ENCODE measurements around the gene ATAT1. TPM values are rescaled to one million over a fixed set of nuclear protein-coding genes. Genes with fewer than 3 reads are reported as not detected.
A peak's percentile ranks its signal among the peaks of the same experiment; 100 is the strongest.
"Not testable (repeated sequence)": the region's sequence is repeated elsewhere in the genome, so short reads cannot be mapped to it uniquely, and the experiment has no call there.

Gene ATAT1
- total RNA-seq, 1 donor from 2014 or later: 13.3 TPM

DNA sequence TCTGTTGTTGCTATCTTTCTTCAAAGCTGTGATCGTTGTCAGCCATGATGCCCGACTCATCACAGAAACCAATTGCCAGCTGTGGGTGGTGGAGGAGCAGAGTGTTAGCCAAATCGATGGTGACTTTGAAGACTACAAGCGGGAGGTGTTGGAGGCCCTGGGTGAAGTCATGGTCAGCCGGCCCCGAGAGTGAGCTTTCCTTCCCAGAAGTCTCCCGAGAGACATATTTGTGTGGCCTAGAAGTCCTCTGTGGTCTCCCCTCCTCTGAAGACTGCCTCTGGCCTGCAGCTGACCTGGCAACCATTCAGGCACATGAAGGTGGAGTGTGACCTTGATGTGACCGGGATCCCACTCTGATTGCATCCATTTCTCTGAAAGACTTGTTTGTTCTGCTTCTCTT, 36.2 kb upstream of the ATAT1 start:
- no peaks in the 10 kb centered on the region for H3K27me3 ChIP-seq
- H3K27ac ChIP-seq: peak overlapping the region; percentile 67
- no peak for DNase-seq (ENCODE audit: extremely low spot score in 2 of 2)
- H3K4me1 ChIP-seq: peaks cover 22% of the 10 kb centered on the region
- no peak overlapping the region for H3K4me3 ChIP-seq
- H3K9me3 ChIP-seq: no peaks in the 10 kb centered on the region
- intact Hi-C loops (cut with DNase I): no loop called here
- no peak for TF ChIP-seq POLR2A (IDR thresholded peaks at IDR 0.05)
- TF ChIP-seq, protein P1, sequence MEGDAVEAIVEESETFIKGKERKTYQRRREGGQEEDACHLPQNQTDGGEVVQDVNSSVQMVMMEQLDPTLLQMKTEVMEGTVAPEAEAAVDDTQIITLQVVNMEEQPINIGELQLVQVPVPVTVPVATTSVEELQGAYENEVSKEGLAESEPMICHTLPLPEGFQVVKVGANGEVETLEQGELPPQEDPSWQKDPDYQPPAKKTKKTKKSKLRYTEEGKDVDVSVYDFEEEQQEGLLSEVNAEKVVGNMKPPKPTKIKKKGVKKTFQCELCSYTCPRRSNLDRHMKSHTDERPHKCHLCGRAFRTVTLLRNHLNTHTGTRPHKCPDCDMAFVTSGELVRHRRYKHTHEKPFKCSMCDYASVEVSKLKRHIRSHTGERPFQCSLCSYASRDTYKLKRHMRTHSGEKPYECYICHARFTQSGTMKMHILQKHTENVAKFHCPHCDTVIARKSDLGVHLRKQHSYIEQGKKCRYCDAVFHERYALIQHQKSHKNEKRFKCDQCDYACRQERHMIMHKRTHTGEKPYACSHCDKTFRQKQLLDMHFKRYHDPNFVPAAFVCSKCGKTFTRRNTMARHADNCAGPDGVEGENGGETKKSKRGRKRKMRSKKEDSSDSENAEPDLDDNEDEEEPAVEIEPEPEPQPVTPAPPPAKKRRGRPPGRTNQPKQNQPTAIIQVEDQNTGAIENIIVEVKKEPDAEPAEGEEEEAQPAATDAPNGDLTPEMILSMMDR (IDR thresholded peaks at IDR 0.05): no peak
- H3K36me3 ChIP-seq: peaks cover 3 to 52% of the 10 kb centered on the region in 2 donors

DNA sequence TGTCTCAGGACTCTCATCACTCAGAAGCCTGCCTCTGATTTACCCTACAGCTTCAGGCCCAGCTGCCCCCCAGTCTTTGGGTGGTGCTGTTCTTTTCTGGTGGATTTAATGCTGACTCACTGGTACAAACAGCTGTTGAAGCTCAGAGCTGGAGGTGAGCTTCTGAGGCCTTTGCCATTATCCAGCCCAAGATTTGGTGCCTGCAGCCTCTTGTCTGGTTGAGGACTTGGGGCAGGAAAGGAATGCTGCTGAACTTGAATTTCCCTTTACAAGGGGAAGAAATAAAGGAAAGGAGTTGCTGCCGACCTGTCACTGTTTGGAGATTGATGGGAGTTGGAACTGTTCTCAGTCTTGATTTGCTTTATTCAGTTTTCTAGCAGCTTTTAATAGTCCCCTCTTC, 35.7 kb upstream of the ATAT1 start:
- intact Hi-C loops (cut with DNase I): no loop called here
- H3K36me3 ChIP-seq: peaks cover 3 to 47% of the 10 kb centered on the region in 2 donors
- peaks cover 22% of the 10 kb centered on the region for H3K4me1 ChIP-seq
- peak overlapping the region; percentile 67 for H3K27ac ChIP-seq
- TF ChIP-seq POLR2AphosphoS5 (IDR thresholded peaks at IDR 0.05; ENCODE audit: insufficient read depth in 1 of 2, low read depth in 1 of 2) (peak in 1 of 2 donors; percentile 77), POLR2A (IDR thresholded peaks at IDR 0.05) (no peak)
- TF ChIP-seq, protein P1 (IDR thresholded peaks at IDR 0.05): no peak
- no peaks in the 10 kb centered on the region for H3K9me3 ChIP-seq
- H3K4me3 ChIP-seq: no peak overlapping the region
- DNase-seq (ENCODE audit: extremely low spot score in 2 of 2): no peak
- H3K27me3 ChIP-seq: no peaks in the 10 kb centered on the region

DNA sequence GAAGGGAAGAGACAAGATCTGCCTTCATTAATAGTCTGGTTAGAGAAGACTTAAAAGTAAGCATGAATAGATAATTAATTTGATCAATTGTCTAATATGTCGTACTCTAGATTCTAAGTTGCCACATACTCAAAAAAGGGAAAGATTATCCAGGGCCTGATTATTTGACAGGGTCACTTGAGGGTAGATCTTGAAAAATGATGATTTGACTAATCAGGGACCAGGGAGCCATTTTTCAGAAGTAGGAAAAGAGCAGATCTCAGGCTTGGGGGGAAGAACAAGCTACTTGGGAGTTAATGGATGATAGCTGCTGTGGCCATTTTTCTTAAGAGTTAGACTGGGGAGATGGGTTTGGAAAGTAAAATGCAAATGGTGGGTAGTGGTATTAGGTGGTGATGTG, 34.4 kb upstream of the ATAT1 start:
- intact Hi-C loops (cut with DNase I): no loop called here
- no peaks in the 10 kb centered on the region for H3K27me3 ChIP-seq
- no peak for TF ChIP-seq POLR2AphosphoS5 (IDR thresholded peaks at IDR 0.05; ENCODE audit: insufficient read depth in 1 of 2, low read depth in 1 of 2)
- TF ChIP-seq POLR2A (IDR thresholded peaks at IDR 0.05): no peak
- TF ChIP-seq, protein P1 (IDR thresholded peaks at IDR 0.05): no peak
- peaks cover 3 to 34% of the 10 kb centered on the region in 2 donors for H3K36me3 ChIP-seq
- H3K4me1 ChIP-seq: peaks cover 22% of the 10 kb centered on the region
- no peak for DNase-seq (ENCODE audit: extremely low spot score in 2 of 2)
- no peak overlapping the region for H3K4me3 ChIP-seq
- no peak overlapping the region for H3K27ac ChIP-seq
- no peaks in the 10 kb centered on the region for H3K9me3 ChIP-seq

DNA sequence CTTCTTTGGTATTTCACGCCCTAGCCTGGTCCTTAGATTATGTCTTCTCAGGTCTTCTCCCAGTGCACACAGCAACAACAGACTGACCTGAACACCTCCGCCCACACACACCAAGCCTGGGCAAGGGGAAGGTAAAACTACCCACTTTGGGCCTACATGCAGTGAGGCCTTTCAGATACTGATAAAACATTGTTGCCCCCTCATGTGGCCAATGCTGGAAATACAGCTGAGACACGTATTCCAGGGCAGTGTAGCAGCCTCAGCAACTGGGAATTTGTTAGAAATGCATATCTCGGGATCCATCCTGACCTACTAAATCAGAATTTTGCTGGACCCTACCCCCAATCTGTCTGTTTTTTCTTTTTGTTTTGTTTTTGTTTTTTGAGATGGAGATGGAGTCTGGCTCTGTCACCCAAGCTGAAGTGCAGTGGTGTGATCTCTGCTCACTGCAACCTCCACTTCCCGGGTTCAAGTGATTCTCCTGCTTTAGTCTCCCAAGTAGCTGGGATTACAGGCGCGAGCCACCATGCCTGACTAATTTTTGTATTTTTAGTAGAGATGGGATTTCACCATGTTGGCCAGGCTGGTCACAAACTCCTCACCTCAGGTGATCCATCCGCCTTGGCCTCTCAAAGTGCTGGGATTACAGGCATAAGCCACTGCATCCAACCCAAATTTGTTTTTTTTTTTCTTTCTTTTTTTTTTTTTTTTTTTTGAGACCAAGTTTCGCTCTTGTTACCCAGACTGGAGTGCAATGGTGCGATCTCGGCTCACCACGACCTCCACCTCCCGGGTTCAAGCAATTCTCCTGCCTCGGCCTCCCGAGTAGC, 29.1 kb upstream of the ATAT1 start:
- H3K4me1 ChIP-seq; intact Hi-C loops (cut with DNase I); H3K27me3 ChIP-seq; H3K4me3 ChIP-seq; H3K9me3 ChIP-seq; DNase-seq (ENCODE audit: extremely low spot score in 2 of 2); H3K27ac ChIP-seq: not testable (repeated sequence)
- peaks cover 0 to 28% of the 10 kb centered on the region in 2 donors for H3K36me3 ChIP-seq
- TF ChIP-seq, protein P1 (IDR thresholded peaks at IDR 0.05): peak; percentile 60 to 82 (median 61)
- TF ChIP-seq POLR2AphosphoS5 (IDR thresholded peaks at IDR 0.05; ENCODE audit: insufficient read depth in 1 of 2, low read depth in 1 of 2): peak in 1 of 2 donors; percentile 56

DNA sequence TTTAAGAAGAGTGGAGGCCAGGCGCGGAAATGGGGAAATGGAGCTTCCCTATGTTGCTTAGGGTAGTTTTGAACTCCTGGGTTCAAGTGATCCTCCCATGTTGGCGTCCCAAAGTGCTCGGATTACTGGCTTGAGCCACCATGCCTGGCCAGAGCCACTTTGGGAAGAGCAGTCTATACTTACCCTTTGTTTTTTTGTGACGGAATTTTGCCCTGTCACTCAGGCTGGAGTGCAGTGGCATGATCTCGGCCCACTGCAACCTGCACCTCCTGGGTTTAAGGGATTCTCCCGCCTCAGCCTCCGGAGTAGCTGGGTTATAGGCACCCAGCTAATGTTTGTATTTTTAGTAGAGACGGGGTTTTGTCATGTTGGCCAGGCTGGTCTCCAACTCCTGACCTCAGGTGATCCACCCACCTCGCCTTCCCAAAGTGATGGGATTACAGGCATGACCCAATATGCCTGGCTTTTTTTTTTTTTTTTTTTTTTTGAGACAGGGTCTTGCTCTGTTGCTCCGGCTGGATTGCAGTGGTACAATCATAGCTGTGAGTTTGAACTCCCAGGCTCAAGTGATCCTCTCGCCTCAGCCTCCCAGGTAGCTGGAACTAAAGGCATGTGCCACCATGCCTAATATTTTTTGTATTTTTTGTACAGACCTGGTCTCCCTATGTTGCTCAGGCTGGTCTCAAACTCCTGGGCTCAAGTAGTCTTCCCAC, 27.6 kb upstream of the ATAT1 start:
- no peaks in the 10 kb centered on the region for H3K4me1 ChIP-seq
- no peak for DNase-seq (ENCODE audit: extremely low spot score in 2 of 2)
- intact Hi-C loops (cut with DNase I): no loop called here
- no peaks in the 10 kb centered on the region for H3K27me3 ChIP-seq
- H3K36me3 ChIP-seq: peaks cover 9 to 38% of the 10 kb centered on the region in 2 donors
- TF ChIP-seq POLR2A (IDR thresholded peaks at IDR 0.05) (no peak), POLR2AphosphoS5 (IDR thresholded peaks at IDR 0.05; ENCODE audit: insufficient read depth in 1 of 2, low read depth in 1 of 2) (no peak)
- TF ChIP-seq, protein P1 (IDR thresholded peaks at IDR 0.05): no peak
- no peak overlapping the region for H3K4me3 ChIP-seq
- H3K9me3 ChIP-seq: no peaks in the 10 kb centered on the region
- H3K27ac ChIP-seq: no peak overlapping the region

All from vagina (tissue), 2 donors.